A673 (cell line): Measurements from ENCODE around the gene HARS2.
"Not testable (repeated sequence)": the region's sequence is repeated elsewhere in the genome, so short reads cannot be mapped to it uniquely, and the experiment has no call there.

Experiments
- EZH2 ChIP-seq: fragments of 200-600 bp; sonication (generic); IDR thresholded peaks from 2 replicates; pipeline ENCODE4 v1.6.1; 2017; ENCODE audit warnings: borderline replicate concordance, low read depth, mild to moderate bottlenecking, mixed read lengths, antibody characterized with exemption, low read length; ENCODE audit not compliant: poor library complexity, severe bottlenecking
- TF ChIP-seq, protein P1 (sequence below): fragments of 300-800, 200-600 bp; sonication (generic); conservative IDR thresholded peaks from 2 replicates; pipeline ENCODE4 v1.5.1; 2017; ENCODE audit warnings: low read depth, mild to moderate bottlenecking, antibody characterized with exemption, low read length, moderate library complexity, mixed read lengths

DNA sequence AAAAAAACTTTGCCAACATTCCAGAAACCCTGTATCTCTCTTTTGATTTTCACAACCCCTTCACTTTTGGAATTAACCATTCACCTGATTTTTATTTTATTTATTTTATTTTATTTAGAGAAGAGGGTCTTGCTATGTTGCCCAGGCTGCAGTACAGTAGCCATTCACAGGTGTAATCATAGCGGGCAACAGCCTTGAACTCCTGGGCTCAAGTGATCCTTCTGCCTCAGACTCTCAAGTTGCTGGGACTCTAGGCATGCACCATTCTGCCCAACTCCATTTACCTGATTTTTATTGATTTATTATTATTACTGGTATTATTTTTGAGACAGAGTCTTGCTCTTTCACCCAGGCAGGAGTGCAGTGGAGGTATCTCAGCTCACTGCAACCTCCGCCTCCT is 25.0 kb downstream of the HARS2 start:
- TF ChIP-seq, protein P1, sequence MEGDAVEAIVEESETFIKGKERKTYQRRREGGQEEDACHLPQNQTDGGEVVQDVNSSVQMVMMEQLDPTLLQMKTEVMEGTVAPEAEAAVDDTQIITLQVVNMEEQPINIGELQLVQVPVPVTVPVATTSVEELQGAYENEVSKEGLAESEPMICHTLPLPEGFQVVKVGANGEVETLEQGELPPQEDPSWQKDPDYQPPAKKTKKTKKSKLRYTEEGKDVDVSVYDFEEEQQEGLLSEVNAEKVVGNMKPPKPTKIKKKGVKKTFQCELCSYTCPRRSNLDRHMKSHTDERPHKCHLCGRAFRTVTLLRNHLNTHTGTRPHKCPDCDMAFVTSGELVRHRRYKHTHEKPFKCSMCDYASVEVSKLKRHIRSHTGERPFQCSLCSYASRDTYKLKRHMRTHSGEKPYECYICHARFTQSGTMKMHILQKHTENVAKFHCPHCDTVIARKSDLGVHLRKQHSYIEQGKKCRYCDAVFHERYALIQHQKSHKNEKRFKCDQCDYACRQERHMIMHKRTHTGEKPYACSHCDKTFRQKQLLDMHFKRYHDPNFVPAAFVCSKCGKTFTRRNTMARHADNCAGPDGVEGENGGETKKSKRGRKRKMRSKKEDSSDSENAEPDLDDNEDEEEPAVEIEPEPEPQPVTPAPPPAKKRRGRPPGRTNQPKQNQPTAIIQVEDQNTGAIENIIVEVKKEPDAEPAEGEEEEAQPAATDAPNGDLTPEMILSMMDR = not testable (repeated sequence)
- TF ChIP-seq EZH2 = not testable (repeated sequence)
